Choroid plexus epithelial cell (primary cell): ENCODE data around the gene TOR1AIP1.

Source experiments
- DNase-seq: peaks from one replicate; pipeline ENCODE4 v3.0.0-alpha.2; 2010; ENCODE audit warnings: low read depth
- H3K4me3 ChIP-seq: 2 replicates; pipeline ENCODE4 v1.5.1; 2011; ENCODE audit warnings: low read depth, mild to moderate bottlenecking, control low read depth, low read length, moderate library complexity
- CTCF ChIP-seq: conservative IDR thresholded peaks from 2 replicates; pipeline ENCODE4 v1.5.1; 2011; ENCODE audit warnings: low read depth, mild to moderate bottlenecking, control low read depth, inconsistent platforms, low read length, moderate library complexity

TOR1AIP1 gene

GRCh38 chr1:179857009-179857408, 25.1 kb upstream of the TOR1AIP1 start:
- no peak for DNase-seq
- H3K4me3 ChIP-seq, result no peak overlapping the region
- no peak for TF ChIP-seq CTCF

- DNase-seq, result no peak
- no peak for TF ChIP-seq CTCF
Observed at GRCh38 chr1:179860652-179861051, 21.4 kb upstream of the TOR1AIP1 start.

GRCh38 chr1:179865377-179865776, 16.7 kb upstream of the TOR1AIP1 start:
- DNase-seq, result no peak
- no peak for TF ChIP-seq CTCF
- H3K4me3 ChIP-seq, result no peak overlapping the region

More at GRCh38 chr1:179860652-179861051, 21.4 kb upstream of the TOR1AIP1 start:
- H3K4me3 ChIP-seq, result no peak overlapping the region

- no peak overlapping the region for H3K4me3 ChIP-seq
- no peak for TF ChIP-seq CTCF
- no peak for DNase-seq
Observed at GRCh38 chr1:179866616-179867015, 15.5 kb upstream of the TOR1AIP1 start.

- peak; percentile 73 for DNase-seq
- H3K4me3 ChIP-seq, result no peak overlapping the region
- peak; percentile 88 for TF ChIP-seq CTCF
Observed at GRCh38 chr1:179867493-179868330, 14.4 kb upstream of the TOR1AIP1 start.

GRCh38 chr1:179870870-179871269, 11.2 kb upstream of the TOR1AIP1 start:
- no peak for DNase-seq
- H3K4me3 ChIP-seq, result no peak overlapping the region
- TF ChIP-seq CTCF, result no peak

- no peak for TF ChIP-seq CTCF
- H3K4me3 ChIP-seq, result no peak overlapping the region
- DNase-seq, result no peak
Observed at GRCh38 chr1:179871940-179872339, 10.1 kb upstream of the TOR1AIP1 start.
